CD8-positive, alpha-beta memory T cell (primary cell): Measurements from ENCODE around the gene ATP6V0C. TPM values are rescaled to one million over a fixed set of nuclear protein-coding genes. Genes with fewer than 3 reads are reported as not detected.

Experiments
- CTCF ChIA-PET: fragments of 350-600 bp; sonication (Branson Sonifier 250); formaldehyde crosslinking; loops from one replicate; lab custom pipeline; 2021; ENCODE audit warnings: antibody characterized with exemption; lab: Charles Lee
- POLR2A ChIA-PET: fragments of 350-600 bp; sonication (Branson Sonifier 250); formaldehyde crosslinking; loops from one replicate; lab custom pipeline; 2021; ENCODE audit warnings: antibody characterized with exemption; lab: Charles Lee
- DNase-seq, 5 donors: peaks; one replicate each; pipeline versions ENCODE4 v3.0.0 to v3.0.0-alpha.2; 2020 to 2022; ENCODE audit warnings: mixed read lengths in 1 of 5
- H3K27ac ChIP-seq: one replicate; pipeline ENCODE4 v1.7.0; 2013; ENCODE audit warnings: low read depth, mild to moderate bottlenecking, low read length, moderate library complexity
- H3K27me3 ChIP-seq: 2 replicates; pipeline ENCODE4 v1.7.0; 2013; ENCODE audit warnings: low read length, mild to moderate bottlenecking; ENCODE audit not compliant: insufficient read depth, poor library complexity, severe bottlenecking
- H3K36me3 ChIP-seq: 2 replicates; pipeline ENCODE4 v1.7.0; 2013; ENCODE audit warnings: mild to moderate bottlenecking, low read length, moderate library complexity; ENCODE audit not compliant: insufficient read depth
- H3K4me1 ChIP-seq: 2 replicates; pipeline ENCODE4 v1.7.0; 2013; ENCODE audit warnings: mild to moderate bottlenecking, low read length, moderate library complexity; ENCODE audit not compliant: insufficient read depth
- H3K4me3 ChIP-seq: 2 replicates; pipeline ENCODE4 v1.7.0; 2013; ENCODE audit warnings: mild to moderate bottlenecking, low read length
- H3K9me3 ChIP-seq: 2 replicates; pipeline ENCODE4 v1.7.0; 2013; ENCODE audit warnings: mild to moderate bottlenecking, low read length
- H3K27ac Mint-ChIP-seq, 8 donors: one replicate each; pipeline ENCODE4 v1.8.0; 2020 to 2021; ENCODE audit warnings: mixed read lengths in 8 of 8, mild to moderate bottlenecking in 6 of 8, inconsistent platforms in 3 of 8, moderate library complexity in 3 of 8
- H3K27me3 Mint-ChIP-seq, 2 donors: one replicate each; pipeline ENCODE4 v1.8.0; 2020 to 2021; ENCODE audit warnings: mixed read lengths in 2 of 2, mild to moderate bottlenecking in 1 of 2, moderate library complexity in 1 of 2
- H3K36me3 Mint-ChIP-seq, 3 donors: one replicate each; pipeline ENCODE4 v1.8.0; 2020 to 2021; ENCODE audit warnings: mixed read lengths in 3 of 3, inconsistent platforms in 1 of 3, mild to moderate bottlenecking in 1 of 3
- H3K4me1 Mint-ChIP-seq, 3 donors: one replicate each; pipeline ENCODE4 v1.8.0; 2020 to 2021; ENCODE audit warnings: mixed read lengths in 3 of 3, inconsistent platforms in 1 of 3, mild to moderate bottlenecking in 1 of 3
- H3K4me3 Mint-ChIP-seq, 7 donors: one replicate each; pipeline ENCODE4 v1.8.0; 2020 to 2021; ENCODE audit warnings: mixed read lengths in 7 of 7, mild to moderate bottlenecking in 6 of 7, moderate library complexity in 4 of 7, inconsistent platforms in 2 of 7
- H3K9me3 Mint-ChIP-seq, 5 donors: one replicate each; pipeline ENCODE4 v1.8.0; 2020 to 2022; ENCODE audit warnings: mixed read lengths in 5 of 5, mild to moderate bottlenecking in 3 of 5, moderate library complexity in 2 of 5, inconsistent platforms in 1 of 5
- polyA plus RNA-seq: library from polyadenylated mRNA; unstranded; fragments of 300-500 nt; fragmentation: Illumina TruSeq; gene quantifications from one replicate; pipeline ENCODE4 v1.2.3, GENCODE V29; 2021
- total RNA-seq, 2 experiments: library from RNA; stranded (reverse); gene quantifications; one replicate each; pipeline ENCODE4 v1.2.3, GENCODE V29; 2021

The ATP6V0C gene
- total RNA-seq (100 to 1,000 TPM; 154 to 157 TPM), polyA plus RNA-seq (101 TPM)

GRCh38 chr16:2513405-2514332 lies at the start of gene ATP6V0C:
TSS of gene ATP6V0C (plus strand) at chr16:2513952. CDS start at chr16:2514104, 152 bp downstream.
- Mint-ChIP-seq H3K36me3 (peaks cover 0 to 31% (median 0%) of the 10 kb centered on the region in 3 donors), H3K4me3 (peak within 1 kb of the TSS; percentile 90 to 97 (median 94))
- POLR2A ChIA-PET: interaction anchor here (0.6 to 2.3 kb wide), 8 partner anchors 18 to 1094 kb away, joined by 3 to 29 read pairs (median 4); partner anchors contain the start of genes CEMP1, ECI1 and PDPK1

GRCh38 chr16:2464333-2464732 lies 49.4 kb upstream of the ATP6V0C start:
- H3K4me1 ChIP-seq: peaks cover 16% of the 10 kb centered on the region
- H3K9me3 ChIP-seq: no peaks in the 10 kb centered on the region
- H3K36me3 ChIP-seq: no peaks in the 10 kb centered on the region
- no peak overlapping the region for H3K4me3 ChIP-seq
- H3K27ac ChIP-seq: no peak overlapping the region
- Mint-ChIP-seq H3K36me3 (no peaks in the 10 kb centered on the region), H3K27me3 (peaks cover 7 to 13% of the 10 kb centered on the region in 2 donors), H3K4me3 (no peak overlapping the region), H3K27ac (no peak overlapping the region), H3K9me3 (no peaks in the 10 kb centered on the region), H3K4me1 (peaks cover 4 to 12% (median 5%) of the 10 kb centered on the region in 3 donors)
- DNase-seq: no peak
- ChIA-PET POLR2A (interaction anchor here (0.7 kb wide), 2 partner anchors 56 to 989 kb away, joined by 5 to 9 read pairs; partner anchors contain the start of gene AMDHD2), CTCF (no interaction called here)
- H3K27me3 ChIP-seq: peaks cover 4% of the 10 kb centered on the region

More at GRCh38 chr16:2513405-2514332, at the start of gene ATP6V0C:
- Histone ChIP-seq H3K27ac (peak within 1 kb of the TSS; percentile 86), H3K36me3 (no peaks in the 10 kb centered on the region), H3K27me3 (no peaks in the 10 kb centered on the region), H3K4me1 (peaks cover 49% of the 10 kb centered on the region), H3K4me3 (peak within 1 kb of the TSS; percentile 87), H3K9me3 (no peaks in the 10 kb centered on the region)
- Mint-ChIP-seq H3K4me1 (peaks cover 50 to 57% (median 51%) of the 10 kb centered on the region in 3 donors), H3K9me3 (no peaks in the 10 kb centered on the region), H3K27ac (peak within 1 kb of the TSS; percentile 95 to 99 (median 98)), H3K27me3 (peaks cover 0 to 6% of the 10 kb centered on the region in 2 donors)
- DNase-seq: peak; percentile 88 to 94 (median 94)
- CTCF ChIA-PET: interaction anchor here (0.6 to 2.9 kb wide), 5 partner anchors 12 to 319 kb away, joined by 3 to 10 read pairs (median 4); partner anchors contain the start of gene PDPK1

GRCh38 chr16:2465653-2466415 lies 47.9 kb upstream of the ATP6V0C start:
- H3K4me1 Mint-ChIP-seq: peaks cover 0 to 14% (median 2%) of the 10 kb centered on the region in 3 donors
- ChIA-PET POLR2A (no interaction called here), CTCF (no interaction called here)
- Histone ChIP-seq H3K27me3 (peaks cover 19% of the 10 kb centered on the region), H3K4me3 (no peak overlapping the region), H3K4me1 (peaks cover 5% of the 10 kb centered on the region), H3K36me3 (no peaks in the 10 kb centered on the region), H3K9me3 (no peaks in the 10 kb centered on the region), H3K27ac (no peak overlapping the region)
- no peak overlapping the region for H3K27ac Mint-ChIP-seq
- no peaks in the 10 kb centered on the region for H3K9me3 Mint-ChIP-seq
- H3K36me3 Mint-ChIP-seq: no peaks in the 10 kb centered on the region
- peak overlapping the region in 1 of 7 donors; percentile 54 for H3K4me3 Mint-ChIP-seq
- peaks cover 20 to 27% of the 10 kb centered on the region in 2 donors for H3K27me3 Mint-ChIP-seq
- no peak for DNase-seq

GRCh38 chr16:2466667-2467527 lies 46.9 kb upstream of the ATP6V0C start:
- ChIA-PET CTCF (no interaction called here), POLR2A (no interaction called here)
- Mint-ChIP-seq H3K4me3 (peak overlapping the region in 2 of 7 donors; percentile 33 to 35), H3K4me1 (peaks cover 0 to 14% (median 2%) of the 10 kb centered on the region in 3 donors), H3K36me3 (no peaks in the 10 kb centered on the region), H3K9me3 (no peaks in the 10 kb centered on the region), H3K27me3 (peaks cover 20 to 27% of the 10 kb centered on the region in 2 donors), H3K27ac (peak overlapping the region in 1 of 8 donors; percentile 34)
- Histone ChIP-seq H3K27me3 (peaks cover 20% of the 10 kb centered on the region), H3K36me3 (no peaks in the 10 kb centered on the region), H3K9me3 (no peaks in the 10 kb centered on the region), H3K4me3 (no peak overlapping the region), H3K4me1 (peaks cover 5% of the 10 kb centered on the region), H3K27ac (no peak overlapping the region)
- DNase-seq: no peak

- Mint-ChIP-seq H3K9me3 (no peaks in the 10 kb centered on the region), H3K4me3 (no peak overlapping the region), H3K27ac (peak overlapping the region in 1 of 8 donors; percentile 34), H3K4me1 (peaks cover 0 to 14% (median 2%) of the 10 kb centered on the region in 3 donors), H3K36me3 (no peaks in the 10 kb centered on the region), H3K27me3 (peaks cover 20 to 27% of the 10 kb centered on the region in 2 donors)
- no peak overlapping the region for H3K4me3 ChIP-seq
- peaks cover 5% of the 10 kb centered on the region for H3K4me1 ChIP-seq
- H3K27ac ChIP-seq: no peak overlapping the region
- no peak for DNase-seq
- no peaks in the 10 kb centered on the region for H3K9me3 ChIP-seq
- H3K36me3 ChIP-seq: no peaks in the 10 kb centered on the region
- CTCF ChIA-PET: no interaction called here
- POLR2A ChIA-PET: no interaction called here
- H3K27me3 ChIP-seq: peaks cover 28% of the 10 kb centered on the region
Measured at GRCh38 chr16:2467528-2468232, 46.1 kb upstream of the ATP6V0C start.

DNA sequence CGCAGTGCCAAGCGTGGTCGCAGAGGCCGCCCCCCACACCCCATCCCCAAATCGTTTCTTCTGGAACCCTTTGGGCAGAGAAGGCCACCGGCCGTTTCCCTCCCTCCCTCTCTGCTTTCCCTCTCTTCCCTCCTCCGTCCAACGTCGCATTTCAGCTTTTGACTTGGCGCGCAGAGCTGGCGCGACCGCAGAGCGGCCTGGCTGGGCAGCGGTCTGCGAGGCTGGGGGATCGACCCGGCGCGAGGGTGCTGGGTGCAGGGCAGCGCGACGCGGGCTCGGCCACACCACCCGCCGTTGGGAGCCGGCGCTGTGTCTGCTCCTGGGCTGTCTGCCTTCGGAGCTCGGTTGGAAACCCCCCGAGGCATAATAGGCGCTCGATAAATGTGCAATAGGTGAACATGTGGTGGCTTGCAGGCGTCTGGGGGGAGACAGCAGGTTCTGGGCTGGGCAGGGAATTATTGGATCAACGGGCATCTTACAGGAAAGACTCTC lies 45.5 kb upstream of the ATP6V0C start:
- Mint-ChIP-seq H3K27ac (no peak overlapping the region), H3K9me3 (no peaks in the 10 kb centered on the region), H3K4me3 (peak overlapping the region in 6 of 7 donors; percentile 15 to 53 (median 28)), H3K4me1 (peaks cover 3 to 19% (median 6%) of the 10 kb centered on the region in 3 donors), H3K36me3 (no peaks in the 10 kb centered on the region), H3K27me3 (peaks cover 25 to 32% of the 10 kb centered on the region in 2 donors)
- Histone ChIP-seq H3K36me3 (no peaks in the 10 kb centered on the region), H3K9me3 (no peaks in the 10 kb centered on the region), H3K27me3 (peaks cover 34% of the 10 kb centered on the region), H3K27ac (no peak overlapping the region), H3K4me1 (peaks cover 9% of the 10 kb centered on the region), H3K4me3 (no peak overlapping the region)
- CTCF ChIA-PET: interaction anchor here (1.1 kb wide), 1 partner anchor 39 kb away, joined by 4 read pairs; the partner anchor contains the start of gene CCNF
- POLR2A ChIA-PET: interaction anchor here (0.5 kb wide), 1 partner anchor 135 kb away, joined by 3 read pairs; no protein-coding TSS in a partner anchor
- DNase-seq: no peak
